Measurements from ENCODE around the gene PCED1A. TPM values are rescaled to one million over a fixed set of nuclear protein-coding genes. Genes with fewer than 3 reads are reported as not detected.

The PCED1A gene
- total and polyA plus RNA-seq, 8 donors: 12.1 to 110 (median 15.6) TPM

DNA sequence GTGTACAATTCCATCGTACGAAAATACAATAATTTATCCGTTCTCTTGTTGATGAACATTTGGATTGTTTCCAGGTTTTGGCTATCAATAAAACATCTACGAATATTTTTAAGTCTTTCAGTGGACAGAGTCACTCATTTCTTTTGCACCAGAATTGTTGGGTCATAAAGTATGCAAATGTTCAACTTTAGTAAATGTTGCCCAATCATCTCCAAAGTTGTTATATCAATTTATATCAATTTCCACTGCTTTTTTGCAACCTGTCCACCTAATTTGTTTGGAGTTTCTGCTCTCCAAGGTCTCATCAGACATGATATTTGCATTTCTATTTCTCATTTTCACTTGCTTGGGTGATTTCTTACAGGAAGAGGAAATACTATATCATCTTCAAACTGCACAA, 13.8 kb downstream of the PCED1A start:
- Histone ChIP-seq H3K36me3 (no peaks in the 10 kb centered on the region), H3K4me1 (no peaks in the 10 kb centered on the region), H3K27ac (no peak overlapping the region), H3K27me3 (peaks cover 0 to 12% (median 3%) of the 10 kb centered on the region in 4 donors), H3K4me3 (no peak overlapping the region), H3K9me3 (no peaks in the 10 kb centered on the region)
- TF ChIP-seq, protein P1, sequence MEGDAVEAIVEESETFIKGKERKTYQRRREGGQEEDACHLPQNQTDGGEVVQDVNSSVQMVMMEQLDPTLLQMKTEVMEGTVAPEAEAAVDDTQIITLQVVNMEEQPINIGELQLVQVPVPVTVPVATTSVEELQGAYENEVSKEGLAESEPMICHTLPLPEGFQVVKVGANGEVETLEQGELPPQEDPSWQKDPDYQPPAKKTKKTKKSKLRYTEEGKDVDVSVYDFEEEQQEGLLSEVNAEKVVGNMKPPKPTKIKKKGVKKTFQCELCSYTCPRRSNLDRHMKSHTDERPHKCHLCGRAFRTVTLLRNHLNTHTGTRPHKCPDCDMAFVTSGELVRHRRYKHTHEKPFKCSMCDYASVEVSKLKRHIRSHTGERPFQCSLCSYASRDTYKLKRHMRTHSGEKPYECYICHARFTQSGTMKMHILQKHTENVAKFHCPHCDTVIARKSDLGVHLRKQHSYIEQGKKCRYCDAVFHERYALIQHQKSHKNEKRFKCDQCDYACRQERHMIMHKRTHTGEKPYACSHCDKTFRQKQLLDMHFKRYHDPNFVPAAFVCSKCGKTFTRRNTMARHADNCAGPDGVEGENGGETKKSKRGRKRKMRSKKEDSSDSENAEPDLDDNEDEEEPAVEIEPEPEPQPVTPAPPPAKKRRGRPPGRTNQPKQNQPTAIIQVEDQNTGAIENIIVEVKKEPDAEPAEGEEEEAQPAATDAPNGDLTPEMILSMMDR (IDR thresholded peaks at IDR 0.05): no peak
- FAIRE-seq (no peak), DNase-seq (no peak), ATAC-seq (no peak)
- intact Hi-C loops (cut with DNase I): no loop called here
- WGBS, 2 donors: 63 to 67% methylated on average over 4 of the region's 4 CpGs

DNA sequence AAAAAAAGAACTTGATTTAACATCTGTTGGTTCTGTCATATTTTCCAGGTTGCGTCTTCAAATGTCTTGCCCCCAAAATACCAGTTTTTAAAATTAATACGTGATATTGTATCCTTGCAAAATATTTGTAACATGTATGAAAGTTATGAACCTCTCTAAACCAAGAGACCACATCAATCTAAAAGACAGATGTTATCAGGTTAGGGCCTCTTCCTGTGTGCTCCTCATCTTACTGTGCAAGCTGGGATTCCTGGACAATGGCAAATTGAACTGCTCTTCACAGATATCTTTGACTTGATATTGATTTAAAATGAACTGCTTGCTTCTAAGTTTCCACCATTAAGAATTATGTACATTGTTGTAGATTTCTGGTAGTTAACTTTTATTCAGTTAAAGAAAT, 14.7 kb downstream of the PCED1A start:
- Histone ChIP-seq H3K4me1 (no peaks in the 10 kb centered on the region), H3K9me3 (no peaks in the 10 kb centered on the region), H3K36me3 (no peaks in the 10 kb centered on the region), H3K4me3 (no peak overlapping the region), H3K27ac (no peak overlapping the region), H3K27me3 (peaks cover 0 to 12% (median 3%) of the 10 kb centered on the region in 4 donors)
- WGBS, 2 donors: 83 to 95% methylated on average over 2 of the region's 2 CpGs
- intact Hi-C loops (cut with DNase I): no loop called here
- TF ChIP-seq, protein P1 (IDR thresholded peaks at IDR 0.05): no peak
- no peak for FAIRE-seq
- no peak for ATAC-seq
- no peak for DNase-seq

DNA sequence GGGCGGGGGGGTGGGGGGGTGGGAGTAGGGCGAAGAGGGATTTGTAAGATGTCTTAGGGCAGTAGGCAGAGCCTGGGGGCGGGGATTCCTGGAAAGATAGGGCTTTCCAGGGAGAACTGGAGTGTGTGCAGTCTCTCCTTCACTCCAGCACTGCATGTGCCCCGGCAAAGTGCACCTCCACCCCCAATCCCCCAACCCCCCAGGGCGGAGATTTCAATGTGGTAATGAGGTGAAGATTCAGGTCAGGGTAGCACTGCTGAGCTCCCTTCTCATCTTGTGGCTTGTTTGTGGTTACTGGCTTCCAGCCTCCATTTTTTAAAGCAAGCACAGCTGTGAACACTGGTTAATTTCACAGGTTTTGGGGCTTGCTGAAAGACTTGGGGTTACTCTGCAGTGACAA, 18.4 kb downstream of the PCED1A start:
- no peaks in the 10 kb centered on the region for H3K4me1 ChIP-seq
- no peak for DNase-seq
- H3K36me3 ChIP-seq: no peaks in the 10 kb centered on the region
- H3K9me3 ChIP-seq: no peaks in the 10 kb centered on the region
- TF ChIP-seq, protein P1 (IDR thresholded peaks at IDR 0.05): no peak
- no peak overlapping the region for H3K4me3 ChIP-seq
- 10 to 44% methylated on average over 5 of the region's 5 CpGs for WGBS, 2 donors
- no peak overlapping the region for H3K27ac ChIP-seq
- intact Hi-C loops (cut with DNase I): no loop called here
- ATAC-seq: peak in 1 of 4 donors; percentile 26
- FAIRE-seq: no peak
- peaks cover 0 to 3% (median 0%) of the 10 kb centered on the region in 4 donors for H3K27me3 ChIP-seq

DNA sequence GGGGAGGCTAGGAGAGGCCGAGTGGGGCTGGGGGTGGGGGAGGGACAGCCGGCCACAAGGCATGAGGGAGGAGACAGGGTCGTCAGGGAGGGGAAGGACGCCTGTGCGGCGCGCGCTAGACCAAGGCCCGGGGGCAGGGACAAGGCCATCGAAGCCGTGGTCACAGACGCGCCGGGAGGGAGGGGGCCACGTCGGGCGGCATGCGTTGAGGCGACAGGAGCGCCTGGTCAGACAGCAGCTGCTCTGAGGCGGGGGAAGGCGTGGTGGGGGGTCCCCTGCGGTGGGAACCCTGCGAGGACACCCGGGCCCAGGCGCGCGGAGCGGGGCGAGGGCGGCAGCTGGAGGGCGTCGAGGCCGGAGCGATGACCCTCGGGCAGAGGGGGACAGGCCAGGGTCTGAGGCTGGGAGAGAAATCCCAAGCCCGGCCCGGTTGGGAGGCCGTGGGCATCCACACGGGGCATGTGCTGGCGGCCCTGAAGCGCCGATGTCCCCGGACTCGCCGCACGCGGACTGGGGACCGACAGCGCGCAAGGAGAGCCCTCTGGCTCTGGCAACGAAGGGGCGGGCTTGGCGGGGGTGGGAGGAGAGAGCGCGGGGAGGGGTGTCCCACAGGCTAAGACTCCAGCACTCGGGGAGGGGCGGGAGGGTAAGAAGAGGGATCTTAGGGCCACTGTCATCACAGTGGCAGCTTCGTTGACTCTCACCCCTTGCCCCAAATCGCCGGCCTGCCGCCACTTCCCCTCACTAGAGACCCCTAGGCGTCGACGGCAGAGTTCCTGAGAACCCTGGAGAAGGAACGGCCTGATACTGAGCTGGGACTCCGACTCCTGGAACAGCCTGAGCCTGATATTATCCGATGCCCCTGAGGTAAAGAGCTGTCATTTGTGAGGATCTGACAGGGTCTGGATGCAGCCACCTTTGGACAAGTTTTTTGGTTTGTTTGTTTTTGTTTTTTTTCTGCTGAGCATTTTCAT, 19.3 kb downstream of the PCED1A start:
- ATAC-seq (peak in 1 of 4 donors; percentile 16), DNase-seq (peak in 1 of 6 donors; percentile 61), FAIRE-seq (no peak)
- Histone ChIP-seq H3K4me3 (no peak overlapping the region), H3K4me1 (no peaks in the 10 kb centered on the region), H3K36me3 (no peaks in the 10 kb centered on the region), H3K27ac (no peak overlapping the region), H3K27me3 (no peaks in the 10 kb centered on the region), H3K9me3 (no peaks in the 10 kb centered on the region)
- TF ChIP-seq, protein P1 (IDR thresholded peaks at IDR 0.05): no peak
- WGBS, 2 donors: 5 to 12% methylated on average over 56 to 68 of the region's 68 CpGs
- intact Hi-C loops (cut with DNase I): no loop called here
